Astrocyte of the cerebellum (primary cell): Measurements from ENCODE around the gene ADGRF5.
"Not testable (repeated sequence)": the region's sequence is repeated elsewhere in the genome, so short reads cannot be mapped to it uniquely, and the experiment has no call there.

Experiments
- DNase-seq: peaks from one replicate; pipeline ENCODE4 v3.0.0-alpha.2; 2011; ENCODE audit warnings: low read depth
- H3K4me3 ChIP-seq: 2 replicates; pipeline ENCODE4 v1.5.1; 2011; ENCODE audit warnings: mild to moderate bottlenecking, low read depth, low read length, moderate library complexity
- in situ Hi-C: cut with HindIII; loops from 2 replicates; pipeline ENCODE4 v1.10.0; 2017; ENCODE audit warnings: low sequenced_read_pairs
- TF ChIP-seq, protein P1 (sequence below): IDR thresholded peaks from 2 replicates; pipeline ENCODE4 v1.5.1; 2012; ENCODE audit warnings: low read length, low read depth, moderate library complexity, mild to moderate bottlenecking; ENCODE audit errors: missing control alignments

The ADGRF5 gene

DNA sequence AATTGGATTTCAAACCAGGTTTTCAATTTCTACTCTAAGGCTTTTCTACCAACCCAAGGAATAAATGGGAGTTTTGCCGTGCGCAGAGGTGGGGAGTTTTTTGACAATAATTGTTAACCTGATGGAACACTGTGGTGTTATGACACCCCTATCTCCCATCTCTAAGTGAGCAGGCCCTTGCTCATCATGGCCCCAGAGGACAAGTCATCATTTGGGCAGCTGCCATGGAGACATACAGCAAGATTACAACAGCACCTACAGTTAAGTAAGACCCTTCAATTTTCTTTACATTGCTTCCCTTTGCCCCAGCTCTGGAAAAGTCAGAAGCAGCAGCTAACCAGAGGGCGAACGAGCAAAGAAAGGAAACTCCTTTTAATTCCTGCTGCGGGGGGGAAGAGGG is 54.3 kb downstream of the ADGRF5 start:
- no peak overlapping the region for H3K4me3 ChIP-seq
- in situ Hi-C loops, result no loop called here
- TF ChIP-seq, protein P1, sequence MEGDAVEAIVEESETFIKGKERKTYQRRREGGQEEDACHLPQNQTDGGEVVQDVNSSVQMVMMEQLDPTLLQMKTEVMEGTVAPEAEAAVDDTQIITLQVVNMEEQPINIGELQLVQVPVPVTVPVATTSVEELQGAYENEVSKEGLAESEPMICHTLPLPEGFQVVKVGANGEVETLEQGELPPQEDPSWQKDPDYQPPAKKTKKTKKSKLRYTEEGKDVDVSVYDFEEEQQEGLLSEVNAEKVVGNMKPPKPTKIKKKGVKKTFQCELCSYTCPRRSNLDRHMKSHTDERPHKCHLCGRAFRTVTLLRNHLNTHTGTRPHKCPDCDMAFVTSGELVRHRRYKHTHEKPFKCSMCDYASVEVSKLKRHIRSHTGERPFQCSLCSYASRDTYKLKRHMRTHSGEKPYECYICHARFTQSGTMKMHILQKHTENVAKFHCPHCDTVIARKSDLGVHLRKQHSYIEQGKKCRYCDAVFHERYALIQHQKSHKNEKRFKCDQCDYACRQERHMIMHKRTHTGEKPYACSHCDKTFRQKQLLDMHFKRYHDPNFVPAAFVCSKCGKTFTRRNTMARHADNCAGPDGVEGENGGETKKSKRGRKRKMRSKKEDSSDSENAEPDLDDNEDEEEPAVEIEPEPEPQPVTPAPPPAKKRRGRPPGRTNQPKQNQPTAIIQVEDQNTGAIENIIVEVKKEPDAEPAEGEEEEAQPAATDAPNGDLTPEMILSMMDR, result no peak
- no peak for DNase-seq

DNA sequence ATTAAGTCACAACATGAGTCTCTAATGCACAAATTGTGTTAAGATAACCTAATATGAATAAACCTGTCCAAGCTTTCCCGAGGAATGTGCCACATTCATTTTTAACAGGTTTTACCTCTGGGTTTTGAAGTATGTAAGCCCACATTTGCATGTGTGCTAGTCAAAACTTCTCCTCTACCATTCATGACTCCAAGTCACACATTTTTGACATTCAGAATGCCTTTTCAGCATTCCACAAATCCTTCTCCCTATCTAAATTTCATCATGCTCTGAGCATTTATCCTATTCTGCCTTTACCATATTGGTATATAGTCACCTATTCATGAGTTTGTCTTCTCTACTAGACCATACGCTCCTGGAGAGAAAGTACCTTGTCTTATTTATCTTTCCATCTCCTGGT is 56.5 kb downstream of the ADGRF5 start:
- no peak for DNase-seq
- H3K4me3 ChIP-seq, result no peak overlapping the region
- in situ Hi-C loops, result no loop called here
- TF ChIP-seq, protein P1, result no peak

DNA sequence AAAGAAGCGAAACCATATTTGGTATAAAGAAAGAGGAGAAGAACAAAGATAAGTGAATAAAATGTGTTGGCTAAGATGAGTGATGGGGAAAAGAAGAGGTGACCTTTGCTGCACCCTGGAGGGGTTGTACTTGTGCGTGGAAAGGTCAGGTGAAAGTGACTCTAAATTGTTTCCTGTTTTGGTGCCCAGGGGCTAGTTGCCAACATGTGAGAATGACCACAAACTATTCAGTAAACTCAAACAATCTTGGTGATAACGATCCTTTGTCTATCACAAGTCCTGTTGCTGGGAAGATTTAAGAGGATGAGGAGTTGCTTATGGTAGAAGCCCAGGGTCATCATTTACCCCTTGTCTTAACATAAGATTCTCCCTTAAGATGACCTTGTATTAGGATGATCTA is 57.9 kb downstream of the ADGRF5 start:
- in situ Hi-C loops, result no loop called here
- DNase-seq, result no peak
- no peak overlapping the region for H3K4me3 ChIP-seq
- TF ChIP-seq, protein P1, result no peak

DNA sequence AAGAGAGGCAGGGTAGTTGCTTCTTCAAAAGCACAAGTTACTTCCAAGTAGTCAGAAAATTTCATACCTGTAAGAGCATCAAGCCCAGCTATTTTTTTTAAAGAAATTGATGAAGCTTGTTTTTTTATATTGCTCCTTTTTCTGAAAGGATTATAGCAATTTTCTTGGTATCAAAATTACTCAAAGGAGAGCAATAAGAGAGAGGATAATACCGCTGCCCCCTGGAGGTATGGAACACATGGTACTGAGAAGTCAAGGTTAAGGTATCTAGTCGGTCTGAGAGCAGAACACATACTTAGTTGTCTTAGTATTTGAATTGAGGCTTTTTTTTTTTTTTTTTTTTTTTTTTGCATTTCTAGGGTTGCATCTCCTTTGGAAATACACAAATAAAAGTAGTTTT is 59.4 kb downstream of the ADGRF5 start:
- in situ Hi-C loops, result no loop called here
- TF ChIP-seq, protein P1, result no peak
- no peak for DNase-seq
- H3K4me3 ChIP-seq, result no peak overlapping the region

DNA sequence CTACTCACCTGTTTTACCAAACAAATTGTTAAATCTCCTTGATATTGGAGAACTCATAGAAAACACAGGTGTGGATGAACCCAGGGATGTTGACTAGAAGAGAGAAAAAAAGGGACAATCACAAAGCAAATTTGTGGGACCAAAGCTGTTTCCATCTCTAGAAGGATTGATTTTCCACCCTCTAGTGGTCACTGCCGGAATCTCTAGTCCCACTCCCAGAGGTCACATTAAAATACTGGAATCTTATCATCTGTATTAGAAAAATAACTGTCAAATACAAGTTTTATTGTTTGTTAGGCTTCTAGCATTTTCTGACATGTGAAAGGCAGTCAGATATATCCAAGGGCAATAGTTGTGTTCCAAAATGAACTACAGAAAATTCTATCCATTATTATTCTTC is 65.8 kb downstream of the ADGRF5 start:
- in situ Hi-C loops, H3K4me3 ChIP-seq, DNase-seq: not testable (repeated sequence)
- TF ChIP-seq, protein P1, result peak; percentile 77

DNA sequence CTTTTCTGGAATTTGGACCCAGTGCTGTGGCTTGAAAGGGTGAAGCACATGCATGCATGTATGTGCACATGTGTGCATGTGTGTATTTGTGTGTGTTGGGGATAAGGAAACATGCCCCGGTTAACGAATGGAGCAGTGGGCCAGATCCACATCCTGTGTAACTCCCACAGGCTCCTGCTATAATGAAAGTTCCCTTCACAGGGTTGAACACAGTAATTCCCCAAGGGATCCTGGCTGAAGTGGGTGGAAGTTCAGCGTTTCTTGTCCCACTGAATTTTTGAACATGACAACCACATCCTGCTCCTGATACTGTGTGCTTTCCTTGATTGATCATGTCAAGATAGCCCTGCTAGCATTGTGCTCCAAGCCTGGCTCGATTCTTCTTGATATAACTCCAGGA is 70.2 kb downstream of the ADGRF5 start:
- DNase-seq, H3K4me3 ChIP-seq, in situ Hi-C loops: not testable (repeated sequence)

DNA sequence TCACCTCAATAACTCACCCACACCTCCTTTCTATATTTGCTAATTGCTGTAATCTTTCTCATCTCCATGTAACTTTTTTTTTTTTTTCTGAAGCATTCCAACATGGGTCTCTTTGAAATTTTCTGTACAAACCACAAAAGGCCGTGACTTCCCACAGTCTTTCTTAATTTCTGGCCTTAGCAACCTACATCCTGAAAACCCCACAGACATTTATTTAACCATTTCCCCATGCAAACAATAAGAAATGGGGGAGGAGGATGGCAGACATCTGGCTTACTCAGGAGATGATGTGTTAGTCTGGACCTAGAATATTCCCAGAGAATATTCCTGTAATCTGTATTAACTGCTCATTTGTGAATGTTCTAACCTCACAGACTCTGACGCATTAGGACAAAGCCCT is 70.9 kb downstream of the ADGRF5 start:
- in situ Hi-C loops, result no loop called here
- H3K4me3 ChIP-seq, result no peak overlapping the region
- DNase-seq, result peak; percentile 13
- TF ChIP-seq, protein P1, result no peak
